Measurements from ENCODE around the gene HOXA10.

GRCh38 chr7:27153526-27153925, 20.6 kb downstream of the HOXA10 start:
- TF ChIP-seq CTCF (IDR thresholded peaks at IDR 0.05): no peak
- no peak for TF ChIP-seq POLR2A (IDR thresholded peaks at IDR 0.05)
- no peak for TF ChIP-seq POLR2AphosphoS5 (IDR thresholded peaks at IDR 0.05)

Data from breast epithelium (tissue), 3 donors.